PC-3 (cell line): ENCODE data around the gene CDK5RAP2. TPM values are rescaled to one million over a fixed set of nuclear protein-coding genes. Genes with fewer than 3 reads are reported as not detected.

Experiments used
- ATAC-seq: fragments of 200-7000 bp; cut with Tn5 transposase; 2 replicates; pipeline ENCODE4 v1.9.1; 2020; ENCODE audit warnings: mild to moderate bottlenecking, moderate library complexity
- BruUV-seq: library from RNA; stranded (reverse); fragments of 400-500 nt; replicated peaks from 2 replicates; lab custom pipeline; 2021; lab: Mats Ljungman, UMichigan
- CTCF ChIA-PET: fragments of 300-600 bp; sonication (Branson Sonifier 250); formaldehyde crosslinking; loops from one replicate; lab custom pipeline; 2022; ENCODE audit warnings: antibody characterized with exemption; lab: Charles Lee
- POLR2A ChIA-PET: fragments of 300-600 bp; sonication (Branson Sonifier 250); formaldehyde crosslinking; loops from one replicate; lab custom pipeline; 2022; ENCODE audit warnings: antibody characterized with exemption; ENCODE audit not compliant: unreplicated experiment; lab: Charles Lee
- DNase-seq: peaks from one replicate; pipeline ENCODE4 v3.0.0-alpha.2; 2015
- H2AFZ ChIP-seq: fragments of 300-600 bp; sonication (generic); 2 replicates; pipeline ENCODE4 v1.6.0; 2016; ENCODE audit warnings: antibody characterized with exemption, low read length
- H3F3A ChIP-seq: fragments of 300-600 bp; sonication (generic); one replicate; pipeline ENCODE4 v1.6.0; 2017; ENCODE audit warnings: antibody characterized with exemption, low read length, control low read depth, mild to moderate bottlenecking; ENCODE audit not compliant: unreplicated experiment
- H3K27ac ChIP-seq: fragments of 300-600 bp; sonication (generic); 2 replicates; pipeline ENCODE4 v1.5.1; 2016; ENCODE audit warnings: mild to moderate bottlenecking, low read length
- H3K27me3 ChIP-seq: fragments of 300-600 bp; sonication (generic); 2 replicates; pipeline ENCODE4 v1.6.1; 2016; ENCODE audit warnings: low read length, mixed read lengths
- H3K36me3 ChIP-seq: fragments of 300-600 bp; sonication (generic); 2 replicates; pipeline ENCODE4 v1.6.1; 2016; ENCODE audit warnings: low read depth, mixed run types, low read length, mixed read lengths
- H3K4me1 ChIP-seq: fragments of 300-600 bp; sonication (generic); 2 replicates; pipeline ENCODE4 v1.5.1; 2016; ENCODE audit warnings: low read length; ENCODE audit not compliant: insufficient read depth
- H3K4me2 ChIP-seq: fragments of 300-600 bp; sonication (generic); 2 replicates; pipeline ENCODE4 v1.6.0; 2016; ENCODE audit warnings: low read length
- H3K4me3 ChIP-seq: fragments of 300-600 bp; sonication (generic); 2 replicates; pipeline ENCODE4 v1.5.1; 2016; ENCODE audit warnings: mild to moderate bottlenecking, low read length, mixed read lengths
- H3K79me2 ChIP-seq: fragments of 300-600 bp; sonication (generic); 2 replicates; pipeline ENCODE4 v1.6.1; 2017; ENCODE audit warnings: low read length, mixed read lengths
- H3K9ac ChIP-seq: fragments of 300-600 bp; sonication (generic); 2 replicates; pipeline ENCODE4 v1.6.0; 2016; ENCODE audit warnings: mild to moderate bottlenecking, low read length
- H3K9me2 ChIP-seq: fragments of 300-600 bp; sonication (generic); replicated peaks from 2 replicates; pipeline ENCODE4 v1.6.1; 2016; ENCODE audit warnings: mixed run types, low read length, mixed read lengths
- H3K9me3 ChIP-seq: fragments of 300-600 bp; sonication (generic); 2 replicates; pipeline ENCODE4 v1.6.1; 2016; ENCODE audit warnings: low read length, mixed read lengths
- H4K20me1 ChIP-seq: fragments of 300-600 bp; sonication (generic); 2 replicates; pipeline ENCODE4 v1.6.1; 2016; ENCODE audit warnings: low read length, mixed read lengths
- CTCF ChIP-seq: fragments of 300-600 bp; sonication (generic); conservative IDR thresholded peaks from 2 replicates; pipeline ENCODE4 v1.5.1; 2017; ENCODE audit warnings: antibody characterized with exemption, low read depth, mild to moderate bottlenecking, low read length
- EZH2 ChIP-seq: fragments of 300-600 bp; sonication (generic); IDR thresholded peaks from one replicate; pipeline ENCODE4 v1.6.1; 2017; ENCODE audit warnings: antibody characterized with exemption, mild to moderate bottlenecking, low read length; ENCODE audit not compliant: unreplicated experiment
- EZH2phosphoT487 ChIP-seq: fragments of 300-600 bp; sonication (generic); IDR thresholded peaks from 2 replicates; pipeline ENCODE4 v1.6.1; 2018; ENCODE audit warnings: mild to moderate bottlenecking, antibody characterized with exemption, low read length, borderline replicate concordance
- intact Hi-C: fragments of 100-400 bp; cut with micrococcal nuclease; formaldehyde crosslinking; loops from 2 replicates; pipeline ENCODE4 v1.9.0; 2023
- total RNA-seq: library from RNA; depleted of rRNA; stranded (reverse); fragments of >200 nt; gene quantifications from 2 replicates; pipeline ENCODE4 v1.2.3, GENCODE V29; 2014

Gene CDK5RAP2
- total RNA-seq, 1 experiment from 2014 or later: 37.4 TPM

GRCh38 chr9:120474591-120475243, 105.2 kb downstream of the CDK5RAP2 start:
- intact Hi-C loops: loop anchor here (10.0 kb wide), 1 partner anchor 510 kb away; no protein-coding TSS in a partner anchor
- Histone ChIP-seq H3K9ac (no peak overlapping the region), H3K9me2 (no peaks in the 10 kb centered on the region), H3K27ac (no peak overlapping the region), H3K79me2 (no peaks in the 10 kb centered on the region), H2AFZ (no peak overlapping the region), H3K4me2 (no peak overlapping the region), H3K4me3 (no peak overlapping the region), H3F3A (no peaks in the 10 kb centered on the region), H3K27me3 (no peaks in the 10 kb centered on the region), H3K36me3 (peaks cover 23% of the 10 kb centered on the region), H3K4me1 (no peaks in the 10 kb centered on the region), H4K20me1 (no peaks in the 10 kb centered on the region), H3K9me3 (no peaks in the 10 kb centered on the region)
- ChIA-PET CTCF (no interaction called here), POLR2A (no interaction called here)
- no TSS peak for BruUV-seq
- DNase-seq: no peak
- ATAC-seq: no peak
- no peak for TF ChIP-seq EZH2

- intact Hi-C loops: loop anchor here (10.0 kb wide), 1 partner anchor 509 kb away; no protein-coding TSS in a partner anchor
- DNase-seq (no peak), ATAC-seq (no peak)
- Histone ChIP-seq H4K20me1 (no peaks in the 10 kb centered on the region), H3K9me2 (no peaks in the 10 kb centered on the region), H3K4me3 (no peak overlapping the region), H3K4me2 (no peak overlapping the region), H3F3A (no peaks in the 10 kb centered on the region), H3K79me2 (no peaks in the 10 kb centered on the region), H3K27me3 (no peaks in the 10 kb centered on the region), H3K9ac (no peak overlapping the region), H3K4me1 (no peaks in the 10 kb centered on the region), H3K27ac (no peak overlapping the region), H2AFZ (no peak overlapping the region), H3K36me3 (peaks cover 23% of the 10 kb centered on the region), H3K9me3 (no peaks in the 10 kb centered on the region)
- CTCF ChIA-PET: no interaction called here
- POLR2A ChIA-PET: no interaction called here
- TF ChIP-seq EZH2: no peak
- no peak for TF ChIP-seq CTCF
- no peak for TF ChIP-seq EZH2phosphoT487
- no TSS peak for BruUV-seq
Observed at GRCh38 chr9:120473608-120474007, 106.4 kb downstream of the CDK5RAP2 start.

- Histone ChIP-seq H3K9me2 (no peaks in the 10 kb centered on the region), H3K27me3 (no peaks in the 10 kb centered on the region), H3K4me2 (no peak overlapping the region), H3K4me3 (no peak overlapping the region), H3K9me3 (no peaks in the 10 kb centered on the region), H2AFZ (no peak overlapping the region), H3K9ac (no peak overlapping the region), H3K27ac (no peak overlapping the region), H3K36me3 (peaks cover under 1% of the 10 kb centered on the region; the same call in 1 of the 2 replicates), H3F3A (no peaks in the 10 kb centered on the region), H3K4me1 (peaks cover 12% of the 10 kb centered on the region; the same call in 1 of the 2 replicates), H4K20me1 (no peaks in the 10 kb centered on the region), H3K79me2 (no peaks in the 10 kb centered on the region)
- TF ChIP-seq EZH2 (no peak), EZH2phosphoT487 (no peak), CTCF (no peak)
- BruUV-seq: no TSS peak
- ChIA-PET POLR2A (no interaction called here), CTCF (no interaction called here)
- intact Hi-C loops: no loop called here
- no peak for DNase-seq
- ATAC-seq: no peak
Observed at GRCh38 chr9:120465685-120466407, 114.1 kb downstream of the CDK5RAP2 start.
